ENCODE results near the gene PTPN6. TPM values are rescaled to one million over a fixed set of nuclear protein-coding genes. Genes with fewer than 3 reads are reported as not detected.

PTPN6 gene
- total and polyA plus RNA-seq, 2 of the 13 experiments (the other 11 are each of a cell fraction or from before 2014, with no cell fraction given) = 10.5 to 10.6 TPM

DNA sequence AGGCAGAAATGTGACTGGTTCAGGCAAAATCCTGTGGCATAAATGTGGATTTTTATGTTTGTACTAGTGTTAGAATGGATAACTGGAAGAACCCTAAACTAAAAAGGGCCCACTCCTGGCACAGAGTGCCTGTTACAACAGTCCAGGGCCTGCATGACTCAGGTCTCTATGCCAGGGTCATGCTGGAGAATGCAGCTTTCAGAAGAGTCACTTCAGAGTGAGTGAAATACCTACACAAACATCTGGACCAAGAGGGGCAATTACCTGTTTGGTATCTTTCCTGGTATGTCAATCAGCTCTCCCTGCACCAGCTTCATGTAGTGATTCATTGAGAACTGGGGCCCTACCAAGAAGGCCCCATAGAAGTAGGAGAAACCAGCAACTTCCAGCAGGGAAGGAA is 29.6 kb downstream of the PTPN6 start (continued):
- TF ChIP-seq ZNF160 (CRISPR knock-in tag; IDR thresholded peaks at IDR 0.05) = no peak
- TF ChIP-seq, protein P1, sequence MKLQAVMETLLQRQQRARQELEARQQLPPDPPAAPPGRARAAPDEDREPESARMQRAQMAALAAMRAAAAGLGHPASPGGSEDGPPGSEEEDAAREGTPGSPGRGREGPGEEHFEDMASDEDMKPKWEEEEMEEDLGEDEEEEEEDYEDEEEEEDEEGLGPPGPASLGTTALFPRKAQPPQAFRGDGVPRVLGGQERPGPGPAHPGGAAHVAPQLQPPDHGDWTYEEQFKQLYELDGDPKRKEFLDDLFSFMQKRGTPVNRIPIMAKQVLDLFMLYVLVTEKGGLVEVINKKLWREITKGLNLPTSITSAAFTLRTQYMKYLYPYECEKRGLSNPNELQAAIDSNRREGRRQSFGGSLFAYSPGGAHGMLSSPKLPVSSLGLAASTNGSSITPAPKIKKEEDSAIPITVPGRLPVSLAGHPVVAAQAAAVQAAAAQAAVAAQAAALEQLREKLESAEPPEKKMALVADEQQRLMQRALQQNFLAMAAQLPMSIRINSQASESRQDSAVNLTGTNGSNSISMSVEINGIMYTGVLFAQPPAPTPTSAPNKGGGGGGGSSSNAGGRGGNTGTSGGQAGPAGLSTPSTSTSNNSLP (IDR thresholded peaks at IDR 0.05; ENCODE audit: low read depth, low read length) = 0 out of 2 replicates have a peak, but pooled peaks have one; percentile 20
- no peak for TF ChIP-seq ZNF276 (CRISPR knock-in tag; IDR thresholded peaks at IDR 0.05; ENCODE audit: low read depth)
- no peak for TF ChIP-seq ZBTB1 (CRISPR knock-in tag; IDR thresholded peaks at IDR 0.05; ENCODE audit: borderline replicate concordance)
- no peak for TF ChIP-seq SMC3 (IDR thresholded peaks at IDR 0.05; ENCODE audit: low read length)
- no peak for TF ChIP-seq RORA (CRISPR knock-in tag; IDR thresholded peaks at IDR 0.05)
- TF ChIP-seq TBX3 (IDR thresholded peaks at IDR 0.05; ENCODE audit: borderline replicate concordance) = 0 out of 2 replicates have a peak, but pooled peaks have one; percentile 2
- TF ChIP-seq MEIS2 (CRISPR knock-in tag; IDR thresholded peaks at IDR 0.05) = 0 out of 2 replicates have a peak, but pooled peaks have one; percentile 6
- TF ChIP-seq FOXK1 (CRISPR knock-in tag; IDR thresholded peaks at IDR 0.05; ENCODE audit: borderline replicate concordance, low read depth) = no peak
- TF ChIP-seq KDM5B (CRISPR knock-in tag; IDR thresholded peaks at IDR 0.05; ENCODE audit: borderline replicate concordance) = peak; percentile 38; the same call in 1 of the 2 replicates
- TF ChIP-seq NFIC (IDR thresholded peaks at IDR 0.05; ENCODE audit: low read length) = 0 out of 2 replicates have a peak, but pooled peaks have one; percentile 11
- no peak for TF ChIP-seq ZNF263 (CRISPR knock-in tag; IDR thresholded peaks at IDR 0.05)
- TF ChIP-seq ZBTB10 (CRISPR knock-in tag; IDR thresholded peaks at IDR 0.05; ENCODE audit: borderline replicate concordance) = no peak
- TF ChIP-seq ZNF138 (CRISPR knock-in tag; IDR thresholded peaks at IDR 0.05; ENCODE audit: low read depth) = no peak
- TF ChIP-seq ZNF564 (CRISPR knock-in tag; IDR thresholded peaks at IDR 0.05) = 0 out of 2 replicates have a peak, but pooled peaks have one; percentile 6
